22Rv1 (cell line): Measurements from ENCODE around the gene RAB11A.

Experiments used
- CTCF ChIP-seq: fragments of 450-650 bp; IDR thresholded peaks from 2 replicates; pipeline ENCODE4 v1.5.1; 2017; ENCODE audit warnings: mild to moderate bottlenecking
- ZFX ChIP-seq: fragments of 450-650 bp; IDR thresholded peaks from 2 replicates; pipeline ENCODE4 v1.6.1; 2017; ENCODE audit warnings: antibody characterized with exemption, borderline replicate concordance

- TF ChIP-seq CTCF (no peak), ZFX (no peak)
These were observed 34.2 kb downstream of the RAB11A start for GRCh38 chr15:65903296-65904073.
